SW480 (cell line): Measurements from ENCODE around the gene PSMD13.
"Not testable (repeated sequence)": the region's sequence is repeated elsewhere in the genome, so short reads cannot be mapped to it uniquely, and the experiment has no call there.

Source experiments
- DNase-seq: peaks from one replicate; pipeline ENCODE4 v3.0.0-alpha.2; 2016; ENCODE audit warnings: low spot score

Gene PSMD13

GRCh38 chr11:217704-218103, 19.1 kb upstream of the PSMD13 start:
- DNase-seq, result no peak

- DNase-seq, result no peak
These were observed 17.8 kb upstream of the PSMD13 start for GRCh38 chr11:218815-219593.

GRCh38 chr11:220641-221215, 16.0 kb upstream of the PSMD13 start:
- DNase-seq, result not testable (repeated sequence)

- DNase-seq, result no peak
These were observed 15.2 kb upstream of the PSMD13 start for GRCh38 chr11:221539-221938.

DNA sequence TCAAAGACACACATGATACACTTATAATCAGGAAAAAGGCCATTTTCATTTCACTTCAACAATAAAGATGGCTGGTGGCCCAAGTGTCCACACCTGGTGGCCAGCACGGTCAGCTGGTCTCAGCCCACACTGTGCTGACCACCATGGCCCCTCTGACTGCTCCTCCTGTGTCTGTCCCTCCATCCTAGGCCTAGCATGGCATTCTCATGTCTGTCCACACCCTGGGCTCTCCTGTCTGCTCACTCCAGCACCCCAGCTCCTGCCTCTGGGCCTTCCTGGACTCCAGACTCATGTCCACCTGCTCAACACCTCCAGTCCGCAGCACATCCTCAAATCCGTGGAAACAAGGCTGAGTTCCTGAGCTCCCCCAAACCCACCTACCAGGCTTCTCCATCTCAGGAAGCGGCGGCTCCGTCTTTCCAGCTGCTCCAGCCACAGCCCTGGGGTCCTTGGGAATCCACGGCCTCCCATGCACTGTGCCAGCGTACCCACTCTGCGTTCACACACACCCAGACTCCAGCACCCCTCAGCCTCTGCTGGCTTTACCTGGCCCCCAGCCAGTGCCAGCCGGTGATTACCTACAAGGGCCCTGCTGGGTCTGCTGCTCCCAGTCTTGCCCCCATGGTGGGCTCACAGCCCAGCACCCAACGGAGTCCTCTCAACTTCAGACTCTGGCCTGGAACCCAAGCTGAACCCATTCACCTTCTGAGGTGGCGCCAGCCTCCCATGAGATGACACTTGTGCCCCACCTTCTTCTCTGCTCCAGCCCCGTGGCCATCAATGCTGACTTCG, 14.6 kb upstream of the PSMD13 start:
- DNase-seq, result no peak

DNA sequence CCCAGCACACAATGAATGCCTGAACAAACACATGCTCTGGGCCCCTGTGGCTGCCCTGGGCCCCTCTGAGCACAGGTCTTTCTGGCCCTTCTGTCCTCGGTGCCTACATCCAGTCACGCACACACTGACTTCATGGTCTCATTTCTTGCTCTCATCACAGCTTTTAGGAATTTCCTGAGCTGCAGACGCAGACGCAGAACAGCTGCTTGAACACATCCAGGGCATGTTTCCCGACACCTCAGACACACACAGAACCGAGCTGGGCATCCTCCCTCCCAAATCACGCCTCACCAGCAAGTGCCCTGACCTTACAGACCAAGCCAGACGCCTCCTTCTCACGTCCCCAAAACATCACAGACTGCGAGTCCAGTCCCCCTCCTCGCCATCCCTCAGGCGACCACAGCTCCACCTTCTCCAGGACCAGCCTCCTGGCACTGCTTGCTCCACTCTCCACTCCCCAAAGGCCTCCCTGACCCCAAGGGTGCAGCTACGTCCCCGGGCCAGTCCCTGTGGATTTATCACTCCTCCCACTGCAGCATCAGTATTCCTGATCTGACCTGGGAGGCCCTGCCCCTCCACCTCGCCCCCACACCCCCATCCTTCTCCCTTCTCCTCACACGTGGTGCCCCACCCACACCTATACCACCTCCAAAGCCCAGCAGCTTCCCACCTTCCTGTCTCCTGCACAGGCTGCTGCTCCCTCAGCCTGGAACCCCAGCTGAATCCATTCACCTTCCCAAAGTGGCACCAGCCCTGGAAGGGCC, 13.6 kb upstream of the PSMD13 start:
- no peak for DNase-seq

DNA sequence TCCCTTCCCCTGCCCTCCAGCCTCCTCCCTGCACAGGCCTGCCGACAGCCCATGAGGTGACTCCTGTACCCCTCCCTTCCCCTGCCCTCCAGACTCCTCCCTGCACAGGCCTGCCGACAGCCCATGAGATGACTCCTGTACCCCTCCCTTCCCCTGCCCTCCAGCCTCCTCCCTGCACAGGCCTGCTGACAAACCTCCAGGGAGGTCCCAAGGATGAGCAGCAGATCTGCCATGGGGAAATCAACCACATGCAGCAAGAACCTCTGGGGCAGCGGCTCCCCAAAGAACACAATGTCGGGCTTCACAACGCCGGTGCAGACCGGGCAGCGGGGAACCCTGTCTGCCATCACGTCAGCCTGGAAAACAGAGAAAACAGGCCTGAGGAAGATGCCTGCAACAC, 12.9 kb upstream of the PSMD13 start:
- no peak for DNase-seq

DNA sequence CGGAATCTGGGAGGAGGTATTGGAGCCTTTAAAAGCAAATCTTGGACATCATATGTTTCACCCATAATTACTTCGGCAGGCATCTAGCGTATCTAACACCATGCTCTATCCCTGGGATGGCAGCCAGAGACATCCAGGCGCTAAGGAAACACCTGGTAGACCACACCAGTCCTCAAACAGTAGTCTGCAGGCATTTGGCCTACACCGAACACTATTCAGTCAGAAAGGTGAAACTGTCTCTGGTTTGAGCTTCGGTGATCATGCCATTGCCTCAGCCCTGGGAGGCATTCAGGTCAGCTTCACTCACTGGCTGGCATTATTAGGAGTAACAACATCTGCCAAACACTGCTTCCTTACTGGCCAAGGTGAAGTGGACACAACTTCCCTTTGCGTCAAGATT, 12.4 kb upstream of the PSMD13 start:
- no peak for DNase-seq

DNA sequence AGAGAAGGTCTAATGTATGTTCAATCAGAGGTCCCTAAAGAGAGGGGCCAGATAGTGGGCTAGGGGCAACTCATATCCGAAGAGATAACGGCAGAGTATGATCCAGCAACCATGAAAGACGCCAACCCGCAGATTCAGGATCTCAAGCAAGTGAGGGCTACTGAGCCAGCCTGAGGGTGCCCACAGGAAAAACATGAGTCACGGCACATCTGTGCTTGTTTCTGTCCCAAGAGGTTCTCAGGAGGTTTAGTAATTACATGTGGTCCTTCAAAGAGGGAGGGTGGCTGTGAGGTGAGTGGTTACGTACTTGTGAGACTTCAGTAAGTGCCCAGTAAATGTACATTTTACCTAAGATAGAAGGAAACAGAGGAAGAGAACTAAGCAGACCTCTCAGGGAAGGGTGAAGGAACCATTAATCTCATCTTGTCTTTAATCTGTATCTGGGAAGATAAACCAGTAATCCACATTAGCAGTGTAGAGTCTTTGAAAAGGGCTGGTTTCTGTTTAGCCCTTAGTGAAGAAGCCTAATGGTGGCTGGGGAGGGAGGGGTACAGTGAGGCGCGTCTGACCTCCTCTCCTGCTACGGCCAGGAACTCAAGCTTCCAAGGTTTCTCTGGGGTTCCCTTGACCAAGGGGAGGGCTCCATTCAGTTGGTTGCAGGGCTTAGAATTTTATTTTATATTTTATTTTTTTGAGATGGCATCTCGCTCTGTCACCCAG, 10.9 kb upstream of the PSMD13 start:
- no peak for DNase-seq

- DNase-seq, result no peak
These were observed 8.9 kb upstream of the PSMD13 start for GRCh38 chr11:227824-228379.

DNA sequence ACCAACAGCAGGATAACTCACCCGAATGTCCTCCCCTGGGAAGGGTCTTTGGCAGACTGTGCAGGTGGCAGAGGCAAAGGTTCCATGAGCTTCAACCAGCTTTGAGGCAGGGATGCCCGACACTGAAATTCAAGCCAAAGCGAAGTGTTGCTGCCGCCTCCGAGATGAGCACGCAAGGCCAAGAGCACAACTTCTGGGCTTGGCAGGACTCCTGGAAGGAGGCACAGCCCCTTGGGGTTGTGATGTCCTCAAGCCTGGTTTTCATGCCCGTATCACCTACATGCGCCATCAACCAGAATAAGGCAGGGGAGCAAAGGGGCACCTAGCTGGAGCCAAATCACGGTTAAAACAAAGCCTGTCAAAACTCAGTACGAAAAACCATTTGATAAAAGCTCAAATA, 6.3 kb upstream of the PSMD13 start:
- DNase-seq, result no peak

- DNase-seq, result no peak
These were observed 3.8 kb upstream of the PSMD13 start for GRCh38 chr11:232783-233565.

GRCh38 chr11:235180-235579, 1.6 kb upstream of the PSMD13 start:
- no peak for DNase-seq

DNA sequence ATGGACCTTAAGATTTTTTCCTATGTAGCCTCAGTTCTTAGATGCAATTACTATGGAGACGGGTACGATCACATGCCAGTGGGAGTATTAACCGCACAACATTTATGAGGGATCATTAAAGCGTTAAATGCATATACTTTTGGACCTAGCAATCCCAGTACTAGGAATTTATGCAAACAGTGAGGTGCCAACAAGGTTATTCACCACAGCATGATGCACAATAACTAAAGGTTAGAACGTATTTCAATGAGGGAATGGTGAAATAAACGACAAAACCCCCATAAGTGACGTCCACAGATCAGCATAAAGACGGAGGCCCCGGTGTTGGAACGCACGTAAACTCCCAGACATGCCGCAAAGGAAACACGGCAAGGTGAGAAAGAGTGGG, 1.2 kb upstream of the PSMD13 start:
- no peak for DNase-seq

DNA sequence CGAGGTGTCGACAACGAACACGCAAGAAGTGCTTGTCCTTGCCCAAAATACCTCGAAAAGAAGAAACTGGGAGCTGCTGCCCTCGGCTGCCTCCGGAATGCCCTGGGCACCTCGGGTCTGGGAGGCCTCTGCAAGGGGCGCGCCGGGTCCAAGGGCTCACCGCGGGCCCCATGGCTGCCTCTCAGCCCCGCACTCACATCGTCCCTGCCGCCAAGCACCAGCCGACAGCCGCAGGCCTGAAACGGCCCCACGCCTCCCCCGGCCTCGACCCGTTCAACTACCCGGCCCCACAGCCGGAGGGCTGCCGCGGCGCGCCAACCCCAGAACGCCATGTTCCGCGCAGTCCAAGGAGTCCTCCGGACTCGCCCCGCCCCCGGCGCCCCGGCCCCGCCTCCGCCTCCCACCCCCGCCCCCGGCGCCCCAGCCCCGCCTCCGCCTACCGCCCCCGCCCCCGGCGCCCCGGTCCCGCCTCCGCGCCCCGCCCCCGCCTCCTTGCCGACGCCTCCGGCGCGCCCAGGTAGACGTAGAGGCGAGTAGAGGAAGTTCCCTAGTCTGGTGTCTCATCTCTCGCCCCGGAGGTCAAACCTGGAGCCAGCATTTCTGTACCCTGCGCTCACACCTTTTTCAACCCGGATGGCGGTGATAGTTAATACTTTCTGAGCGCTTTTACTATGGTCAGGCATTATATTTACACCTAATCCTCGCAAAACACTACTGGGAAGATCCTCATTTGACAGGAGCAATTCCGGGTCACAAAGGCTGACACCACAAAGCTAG, 591 bp upstream of the PSMD13 start, which contains the start of gene SIRT3:
Gene SIRT3 (minus strand): TSS at position 346 of the 777 bp plus-strand sequence. CDS start 14 bp downstream, at position 332.
- peak; percentile 90 for DNase-seq

GRCh38 chr11:238346-238745, 1.6 kb downstream of the PSMD13 start:
- not testable (repeated sequence) for DNase-seq

DNA sequence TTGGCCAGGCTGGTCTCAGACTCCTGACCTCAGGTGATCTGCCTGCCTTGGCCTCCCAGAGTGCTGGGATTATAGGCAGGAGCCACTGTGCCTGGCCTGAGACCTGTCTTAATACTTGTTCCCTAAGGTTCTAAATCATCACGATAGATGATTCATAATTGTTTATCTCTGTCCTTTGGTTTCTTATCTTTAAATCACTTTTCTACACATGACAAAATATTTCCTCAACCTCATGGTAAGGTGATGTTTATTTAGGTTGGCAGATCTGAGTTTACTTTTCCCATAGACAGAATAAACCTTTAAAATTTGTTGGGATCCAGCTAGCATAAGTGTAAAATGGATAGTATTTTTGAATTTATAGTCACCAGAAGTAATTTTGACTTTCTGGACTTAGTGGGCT, 3.5 kb downstream of the PSMD13 start:
- DNase-seq, result no peak

DNA sequence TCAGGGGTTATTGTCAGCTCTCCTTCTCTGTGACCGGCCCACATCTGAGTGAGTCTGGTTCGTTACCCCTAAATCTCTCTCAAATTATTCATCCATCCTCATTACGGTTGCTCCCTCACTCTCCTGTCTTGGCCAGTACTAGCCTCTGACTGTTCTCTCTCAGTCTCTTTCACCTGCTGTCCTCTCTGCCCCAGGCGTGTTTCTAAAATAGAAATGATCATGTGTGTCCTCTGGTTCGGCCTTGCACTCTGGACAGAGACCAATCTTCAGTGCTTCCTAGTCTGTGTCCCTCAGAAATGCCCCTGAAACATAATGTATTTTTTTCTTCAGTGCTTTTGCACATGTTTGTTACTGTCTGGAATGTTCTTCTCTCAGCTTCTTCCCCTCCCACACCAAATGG, 4.9 kb downstream of the PSMD13 start:
- no peak for DNase-seq

GRCh38 chr11:244376-244775, 7.6 kb downstream of the PSMD13 start:
- DNase-seq, result no peak

- no peak for DNase-seq
These were observed 12.3 kb downstream of the PSMD13 start for GRCh38 chr11:249062-249461.
